Measurements from ENCODE around the gene ZG16B. TPM values are rescaled to one million over a fixed set of nuclear protein-coding genes. Genes with fewer than 3 reads are reported as not detected.

The ZG16B gene
- total and polyA plus RNA-seq, 2 of the 8 experiments (the other 6 are each of a cell fraction or from before 2014, with no cell fraction given) = 0.11 TPM; not detected in 1

DNA sequence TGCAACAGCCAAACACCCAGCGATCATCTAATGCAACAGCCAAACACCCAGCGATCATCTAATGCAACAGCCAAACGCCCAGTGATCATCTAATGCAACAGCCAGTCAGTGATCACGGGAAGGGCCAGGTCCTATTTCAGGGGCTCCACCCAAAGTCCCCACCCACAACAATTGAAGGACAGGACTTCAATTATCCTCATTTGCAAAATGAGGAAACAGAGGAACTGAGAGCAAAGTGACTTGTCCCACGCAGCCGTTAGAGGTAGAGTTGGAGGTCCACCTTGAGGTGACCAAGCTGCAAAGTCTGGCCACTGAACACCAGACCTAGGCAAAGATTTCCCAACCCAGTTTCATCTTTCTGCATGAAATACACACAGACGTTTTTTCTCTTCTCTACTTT lies 3.7 kb downstream of the ZG16B start:
- Histone ChIP-seq H4K5ac (ENCODE audit: insufficient read length, low read depth, low read length) (no peak overlapping the region), H4K91ac (replicated peaks; ENCODE audit: insufficient read length, low read length) (no peak overlapping the region), H3K18ac (ENCODE audit: extremely low read depth, low read length) (no peak overlapping the region), H3K4me2 (ENCODE audit: insufficient read depth in 1 of 2, low read depth in 2 of 2, low read length in 2 of 2) (no peak overlapping the region), H2AK5ac (ENCODE audit: low read depth, low read length) (no peak overlapping the region), H3K79me2 (ENCODE audit: control insufficient read depth in 1 of 2, insufficient read depth in 2 of 2, low read length in 2 of 2) (no peaks in the 10 kb centered on the region), H3K9ac (replicated peaks in 1 of 4; ENCODE audit: extremely low read depth in 1 of 4, low read depth in 3 of 4, low read length in 3 of 4) (no peak overlapping the region), H3K4me3 (ENCODE audit: extremely low read depth in 1 of 4, insufficient read depth in 2 of 4, low read depth in 3 of 4, low read length in 4 of 4) (no peak overlapping the region), H3K23me2 (ENCODE audit: low read depth, low read length) (peaks cover 14% of the 10 kb centered on the region; the same call in 1 of the 2 replicates), H3K56ac (replicated peaks; ENCODE audit: insufficient read length, low read depth, low read length) (no peak overlapping the region), H3K79me1 (ENCODE audit: low read depth, low read length) (no peaks in the 10 kb centered on the region), H3K4ac (replicated peaks; ENCODE audit: insufficient read length, low read depth, low read length) (no peak overlapping the region), H2AFZ (ENCODE audit: low read length) (no peak overlapping the region), H4K8ac (ENCODE audit: extremely low read depth, insufficient read depth, low read length) (no peak overlapping the region), H3K27me3 (replicated peaks in 1 of 4; ENCODE audit: control insufficient read depth in 3 of 4, extremely low read depth in 1 of 4, insufficient read depth in 3 of 4, low read length in 3 of 4) (peaks cover 0 to 2% (median 0%) of the 10 kb centered on the region in 4 experiments; a peak in 1 of 7 replicates), H2BK15ac (ENCODE audit: low read length) (no peak overlapping the region), H4K20me1 (replicated peaks in 1 of 2; ENCODE audit: control insufficient read depth in 1 of 2, insufficient read depth in 2 of 2, low read length in 2 of 2) (peaks cover 0 to 2% of the 10 kb centered on the region in 2 experiments), H3K9me3 (ENCODE audit: insufficient read depth in 2 of 2, low read depth in 1 of 2, low read length in 1 of 2) (no peaks in the 10 kb centered on the region), H3K4me1 (replicated peaks in 1 of 4; ENCODE audit: control insufficient read depth in 3 of 4, insufficient read depth in 4 of 4, low read length in 3 of 4) (peaks cover 0 to 9% (median 2%) of the 10 kb centered on the region in 4 experiments; a peak in 5 of 7 replicates), H3K14ac (ENCODE audit: insufficient read length) (no peak overlapping the region), H3K23ac (ENCODE audit: insufficient read length) (no peak overlapping the region), H3K27ac (ENCODE audit: low read depth, low read length) (no peak overlapping the region), H3K36me3 (ENCODE audit: control insufficient read depth in 2 of 4, insufficient read depth in 4 of 4, low read length in 3 of 4) (no peaks in the 10 kb centered on the region), H2BK5ac (ENCODE audit: low read depth, low read length) (no peak overlapping the region), H2BK20ac (ENCODE audit: low read length) (no peak overlapping the region), H2BK12ac (ENCODE audit: low read depth, low read length) (no peak overlapping the region), H2BK120ac (replicated peaks; ENCODE audit: low read depth, low read length) (no peak overlapping the region)
- POLR2A ChIA-PET (ENCODE audit: partially characterized antibody) = no interaction called here
- 73% methylated on average over 7 of the region's 7 CpGs; no CpG with 5 or more reads in 1 of the 2 experiments for WGBS, 2 experiments (ENCODE audit: extremely low coverage in 1 of 2, insufficient coverage in 1 of 2, insufficient read length in 1 of 2, insufficient replicate concordance in 2 of 2, low coverage in 1 of 2, low lambda C conversion rate in 2 of 2, missing lambda C conversion rate in 1 of 2)
- no peak for FAIRE-seq
- DNase-seq (ENCODE audit: low read depth in 1 of 2, low spot score in 2 of 2) = no peak
- CTCF ChIA-PET (ENCODE audit: partially characterized antibody) = interaction anchor here (0.6 to 0.8 kb wide), 2 partner anchors 9 to 776 kb away, joined by 3 to 4 read pairs; no protein-coding TSS in a partner anchor
- TF ChIP-seq GABPA (IDR thresholded peaks at IDR 0.05; ENCODE audit: borderline replicate concordance, insufficient read depth, low read length) (no peak), JUN (IDR thresholded peaks at IDR 0.05; ENCODE audit: low read depth, low read length) (no peak), HDAC6 (IDR thresholded peaks at IDR 0.05; ENCODE audit: low read depth, low read length) (no peak), RNF2 (IDR thresholded peaks at IDR 0.05; ENCODE audit: borderline replicate concordance, low read depth, low read length, missing control alignments, poor library complexity, severe bottlenecking) (no peak), SP1 (IDR thresholded peaks at IDR 0.05; ENCODE audit: low read depth, low read length) (no peak), FOSL1 (IDR thresholded peaks at IDR 0.05; ENCODE audit: insufficient read depth, low read depth, low read length) (no peak), POLR2AphosphoS5 (IDR thresholded peaks at IDR 0.05; ENCODE audit: low read depth, low read length) (no peak), SRF (IDR thresholded peaks at IDR 0.05; ENCODE audit: low read depth, low read length) (no peak), PHF8 (conservative IDR thresholded peaks at IDR 0.05; ENCODE audit: low read depth, low read length) (no peak), SAP30 (IDR thresholded peaks at IDR 0.05; ENCODE audit: insufficient read depth, insufficient replicate concordance, low read length) (no peak), BACH1 (IDR thresholded peaks at IDR 0.05; ENCODE audit: low read length) (no peak), ZNF274 (IDR thresholded peaks at IDR 0.05; ENCODE audit: borderline replicate concordance, extremely low read depth, low read length) (no peak), MAFK (IDR thresholded peaks at IDR 0.05; ENCODE audit: low read depth, low read length) (no peak)

All from H1 (cell line).